ENCODE data around the gene IGF1.

IGF1 gene

GRCh38 chr12:102425109-102426039 lies 55.0 kb downstream of the IGF1 start:
- no peak for DNase-seq

- no peak for DNase-seq
Observed at GRCh38 chr12:102423462-102423861, 56.9 kb downstream of the IGF1 start.

GRCh38 chr12:102421802-102422583 lies 58.4 kb downstream of the IGF1 start:
- DNase-seq: no peak

GRCh38 chr12:102419094-102419764 lies 61.1 kb downstream of the IGF1 start:
- no peak for DNase-seq

GRCh38 chr12:102417055-102417454 lies 63.3 kb downstream of the IGF1 start:
- DNase-seq: no peak

GRCh38 chr12:102415515-102415914 lies 64.8 kb downstream of the IGF1 start:
- no peak for DNase-seq

- no peak for DNase-seq
Observed at GRCh38 chr12:102413396-102413795, 67.0 kb downstream of the IGF1 start.

- DNase-seq: no peak
Observed at GRCh38 chr12:102410511-102410910, 69.9 kb downstream of the IGF1 start.

- DNase-seq: no peak
Observed at GRCh38 chr12:102408487-102409297, 71.7 kb downstream of the IGF1 start.

- DNase-seq: no peak
Observed at GRCh38 chr12:102407776-102408486, 72.4 kb downstream of the IGF1 start.

- peak; percentile 80 for DNase-seq
Observed at GRCh38 chr12:102406033-102406584, 74.3 kb downstream of the IGF1 start.

GRCh38 chr12:102401087-102401486 lies 79.3 kb downstream of the IGF1 start:
- no peak for DNase-seq

GRCh38 chr12:102399653-102400052 lies 80.7 kb downstream of the IGF1 start:
- no peak for DNase-seq

GRCh38 chr12:102396276-102396675 lies 84.1 kb downstream of the IGF1 start:
- DNase-seq: no peak

- no peak for DNase-seq
Observed at GRCh38 chr12:102394200-102394599, 86.2 kb downstream of the IGF1 start.

GRCh38 chr12:102390068-102390467 lies 90.3 kb downstream of the IGF1 start:
- DNase-seq: no peak

GRCh38 chr12:102388469-102388868 lies 91.9 kb downstream of the IGF1 start:
- DNase-seq: no peak

GRCh38 chr12:102385343-102385742 lies 95.0 kb downstream of the IGF1 start:
- no peak for DNase-seq

- DNase-seq: no peak
Observed at GRCh38 chr12:102379346-102380162, 100.8 kb downstream of the IGF1 start.

GRCh38 chr12:102376781-102377180 lies 103.6 kb downstream of the IGF1 start:
- DNase-seq: no peak
